ENCODE results near the gene LAMA2.

Gene LAMA2

DNA sequence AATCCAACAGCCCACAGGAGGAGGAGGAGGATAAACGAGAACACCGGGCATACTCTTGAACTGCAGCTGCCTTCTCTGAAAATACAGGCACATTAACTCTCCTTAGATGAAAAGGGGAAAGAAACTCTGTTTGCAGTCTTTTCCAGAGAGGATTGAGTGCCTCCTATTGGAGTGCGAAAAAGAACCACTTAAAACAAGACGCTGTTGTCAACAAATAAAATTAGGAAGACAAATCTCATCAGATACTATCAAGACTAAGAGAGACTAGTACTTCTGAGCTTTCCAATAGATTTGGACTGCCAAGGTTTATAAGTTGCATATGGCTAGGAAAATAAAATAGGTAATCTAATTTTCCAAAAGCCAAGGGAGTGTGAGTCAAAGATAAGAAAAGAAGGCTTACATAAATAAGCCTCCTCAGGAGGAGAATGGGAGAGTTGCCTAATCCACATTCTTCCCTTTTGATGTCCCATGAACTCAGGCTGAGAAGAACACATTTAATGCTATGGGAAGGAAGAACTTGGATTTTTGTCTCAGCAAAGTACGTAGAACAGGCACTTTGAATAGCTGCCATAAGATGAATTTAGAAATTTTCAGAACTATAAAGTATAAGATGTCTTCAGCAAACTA is 672.4 kb downstream of the LAMA2 start:
- TF ChIP-seq POLR2AphosphoS5 (IDR thresholded peaks at IDR 0.05; ENCODE audit: borderline replicate concordance, low read depth, low read length) (no peak), EZH2 (IDR thresholded peaks at IDR 0.05) (no peak), FOXP2 (optimal IDR thresholded peaks at IDR 0.05; ENCODE audit: control extremely low read depth, extremely low read length, insufficient read depth) (no peak)
- Histone ChIP-seq H3K36me3 (ENCODE audit: insufficient read depth, low read length) (no peaks in the 10 kb centered on the region), H3K27ac (no peak overlapping the region), H3K4me3 (no peak overlapping the region), H3K9me3 (ENCODE audit: low read depth, low read length) (no peaks in the 10 kb centered on the region), H3K9ac (ENCODE audit: insufficient read length) (no peak overlapping the region)
- no peak for DNase-seq (ENCODE audit: low read depth, low spot score)

- no peak for TF ChIP-seq FOXP2 (optimal IDR thresholded peaks at IDR 0.05; ENCODE audit: control extremely low read depth, extremely low read length, insufficient read depth)
- H3K36me3 ChIP-seq (ENCODE audit: insufficient read depth, low read length): no peaks in the 10 kb centered on the region
- no peaks in the 10 kb centered on the region for H3K9me3 ChIP-seq (ENCODE audit: low read depth, low read length)
- no peak overlapping the region for H3K9ac ChIP-seq (ENCODE audit: insufficient read length)
- no peak for DNase-seq (ENCODE audit: low read depth, low spot score)
- H3K4me3 ChIP-seq: no peak overlapping the region
- no peak overlapping the region for H3K27ac ChIP-seq
Measured at GRCh38 chr6:129558248-129558647, 675.3 kb downstream of the LAMA2 start.

GRCh38 chr6:129565366-129565765 is 682.4 kb downstream of the LAMA2 start:
- H3K27ac ChIP-seq: no peak overlapping the region
- no peak for DNase-seq (ENCODE audit: low read depth, low spot score)
- H3K9me3 ChIP-seq (ENCODE audit: low read depth, low read length): no peaks in the 10 kb centered on the region
- H3K4me3 ChIP-seq: no peak overlapping the region
- no peak overlapping the region for H3K9ac ChIP-seq (ENCODE audit: insufficient read length)
- TF ChIP-seq POLR2AphosphoS5 (IDR thresholded peaks at IDR 0.05; ENCODE audit: borderline replicate concordance, low read depth, low read length) (no peak), FOXP2 (optimal IDR thresholded peaks at IDR 0.05; ENCODE audit: control extremely low read depth, extremely low read length, insufficient read depth) (no peak), EZH2 (IDR thresholded peaks at IDR 0.05) (no peak)
- H3K36me3 ChIP-seq (ENCODE audit: insufficient read depth, low read length): no peaks in the 10 kb centered on the region

DNA sequence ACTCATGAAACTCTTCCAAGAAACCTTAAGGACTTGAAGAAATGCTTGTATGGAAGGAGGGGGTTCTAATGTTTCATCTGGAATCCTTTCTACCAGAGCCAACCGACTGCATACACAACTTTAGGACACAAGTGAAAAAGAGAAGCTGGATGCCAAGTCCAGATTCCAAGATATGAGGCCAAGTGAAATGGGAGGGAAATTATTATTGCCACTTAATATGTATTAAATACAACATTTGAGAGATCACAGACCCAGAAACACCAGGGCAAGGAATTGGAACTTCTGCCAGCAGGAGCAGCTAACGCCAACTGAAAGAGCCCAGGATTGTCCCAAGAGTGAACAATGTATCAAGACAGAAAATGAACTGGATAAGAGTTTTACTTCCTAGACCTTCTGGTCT is 682.9 kb downstream of the LAMA2 start:
- DNase-seq (ENCODE audit: low read depth, low spot score): no peak
- Histone ChIP-seq H3K4me3 (no peak overlapping the region), H3K36me3 (ENCODE audit: insufficient read depth, low read length) (no peaks in the 10 kb centered on the region), H3K9ac (ENCODE audit: insufficient read length) (no peak overlapping the region), H3K27ac (no peak overlapping the region), H3K9me3 (ENCODE audit: low read depth, low read length) (no peaks in the 10 kb centered on the region)
- no peak for TF ChIP-seq FOXP2 (optimal IDR thresholded peaks at IDR 0.05; ENCODE audit: control extremely low read depth, extremely low read length, insufficient read depth)
- TF ChIP-seq EZH2 (IDR thresholded peaks at IDR 0.05): no peak
- TF ChIP-seq POLR2AphosphoS5 (IDR thresholded peaks at IDR 0.05; ENCODE audit: borderline replicate concordance, low read depth, low read length): no peak

Data from SK-N-MC (cell line).